NK-92 (cell line): ENCODE data around the gene GMDS.

Experiments
- DNase-seq: peaks from one replicate; lab custom pipeline; 2025; ENCODE audit not compliant: unreplicated experiment; lab: John Stamatoyannopoulos, UW

Gene GMDS

GRCh38 chr6:1584146-1584545, 661.3 kb downstream of the GMDS start:
- no peak for DNase-seq

GRCh38 chr6:1581120-1581991, 664.0 kb downstream of the GMDS start:
- DNase-seq = no peak

- DNase-seq = no peak
Measured at GRCh38 chr6:1580585-1580984, 664.8 kb downstream of the GMDS start.

- DNase-seq = no peak
Measured at GRCh38 chr6:1580109-1580508, 665.3 kb downstream of the GMDS start.

- no peak for DNase-seq
Measured at GRCh38 chr6:1579096-1579495, 666.3 kb downstream of the GMDS start.

GRCh38 chr6:1577896-1578745, 667.3 kb downstream of the GMDS start:
- no peak for DNase-seq

DNA sequence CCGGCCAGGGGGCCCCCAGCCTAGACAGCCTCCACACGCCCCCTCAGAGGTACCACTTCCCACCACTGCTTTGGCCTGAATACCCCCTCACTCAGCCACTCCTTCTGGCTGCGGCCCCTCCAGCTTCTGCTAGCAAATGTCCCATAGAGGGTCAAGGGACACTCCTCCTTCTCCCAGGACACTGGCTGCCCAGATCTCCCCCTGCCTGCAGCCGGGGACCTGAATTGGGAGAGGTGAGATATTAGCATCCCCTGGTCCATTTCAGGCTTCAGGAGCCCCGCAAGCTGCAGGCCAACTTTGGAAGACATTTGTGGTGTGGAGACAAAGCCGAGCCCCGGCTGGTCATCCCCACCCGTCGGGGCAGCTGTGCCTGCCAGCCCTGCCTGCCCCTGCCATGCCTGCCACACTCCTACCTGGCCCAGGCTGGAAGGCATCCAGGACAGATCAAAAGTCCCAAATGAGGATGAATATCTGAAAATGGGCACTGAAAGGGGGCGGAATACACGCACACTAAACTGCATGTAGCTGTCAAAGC, 668.2 kb downstream of the GMDS start:
- DNase-seq = no peak

GRCh38 chr6:1576711-1577110, 668.7 kb downstream of the GMDS start:
- DNase-seq = no peak

DNA sequence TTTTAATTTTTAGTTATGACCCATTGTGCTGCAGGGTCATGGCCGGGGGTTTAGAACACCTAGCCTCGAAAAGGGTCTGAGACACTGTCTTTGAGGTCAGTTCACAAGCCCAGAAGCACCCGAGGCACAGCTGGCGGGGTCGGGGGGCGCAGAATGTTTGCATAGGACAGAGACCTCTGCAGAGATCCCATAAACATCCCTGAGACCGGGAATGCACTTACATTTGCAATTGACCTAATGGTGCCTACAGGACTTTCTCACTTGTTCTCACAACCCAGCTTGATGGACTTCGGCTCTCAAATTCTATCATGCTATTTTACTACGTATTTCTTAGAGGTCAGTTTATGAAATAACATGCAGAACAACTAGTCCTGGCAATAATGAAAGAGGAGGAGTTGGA, 669.2 kb downstream of the GMDS start:
- no peak for DNase-seq

- DNase-seq = no peak
Measured at GRCh38 chr6:1575210-1576041, 670.0 kb downstream of the GMDS start.

DNA sequence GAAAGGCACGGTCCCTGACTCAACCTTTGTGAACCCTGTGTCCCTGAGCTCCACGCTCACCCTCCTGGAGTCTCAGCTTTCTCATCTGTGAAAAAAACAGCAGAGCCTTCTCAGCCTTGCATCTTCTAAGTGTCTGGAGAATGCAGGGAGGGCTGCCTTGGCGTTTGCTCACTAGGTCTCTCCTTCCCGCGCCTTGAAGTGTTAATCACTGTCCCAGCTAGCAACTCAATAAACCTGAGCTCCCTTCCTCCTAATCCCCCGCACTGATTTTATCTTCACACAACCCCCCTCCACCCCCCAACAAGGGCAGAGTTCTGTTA, 670.6 kb downstream of the GMDS start:
- DNase-seq = no peak

DNA sequence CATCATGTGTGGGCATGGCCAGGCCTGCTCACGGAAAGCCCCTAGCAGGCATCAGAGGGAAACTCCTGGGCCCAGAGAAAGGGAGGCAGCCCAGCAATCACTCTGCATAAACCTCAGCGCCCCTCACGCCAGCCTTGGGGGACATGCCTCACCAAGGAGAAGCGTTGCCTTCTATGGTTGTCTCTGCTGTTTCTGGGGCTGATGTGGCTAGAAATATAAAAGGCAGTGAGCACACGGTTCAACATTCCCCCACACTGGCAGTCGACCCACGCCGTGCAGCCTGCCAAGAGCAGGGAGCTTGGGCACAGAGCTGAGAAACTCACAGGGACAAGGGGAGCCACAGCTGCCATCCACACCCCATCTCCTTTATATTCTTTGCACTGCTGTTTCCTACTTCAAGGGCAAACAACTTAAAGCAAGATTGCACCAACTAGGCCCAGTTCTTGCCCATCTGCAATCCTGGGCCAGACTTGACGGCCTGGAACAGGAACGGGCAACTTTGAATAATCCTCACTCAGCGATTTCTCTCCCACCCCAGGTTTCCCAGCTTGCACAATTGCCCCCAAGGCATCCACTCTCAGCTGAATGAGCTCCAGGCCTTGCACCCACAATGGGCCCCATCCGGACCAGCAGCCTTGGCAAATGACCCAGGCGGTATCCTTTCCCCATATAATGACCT, 671.2 kb downstream of the GMDS start:
- DNase-seq = no peak
